PC-9 (cell line): ENCODE results near the gene MACROD2. TPM values are rescaled to one million over a fixed set of nuclear protein-coding genes. Genes with fewer than 3 reads are reported as not detected.

Source experiments
- BruUV-seq: library from RNA; stranded (reverse); fragments of 400-500 nt; replicated peaks from 2 replicates; lab custom pipeline; 2021; lab: Mats Ljungman, UMichigan
- CTCF ChIA-PET: fragments of 300-600 bp; sonication (Branson Sonifier 250); formaldehyde crosslinking; loops from one replicate; lab custom pipeline; 2022; ENCODE audit warnings: antibody characterized with exemption; lab: Charles Lee
- POLR2A ChIA-PET: fragments of 300-600 bp; sonication (Branson Sonifier 250); formaldehyde crosslinking; loops from one replicate; lab custom pipeline; 2022; ENCODE audit warnings: antibody characterized with exemption; ENCODE audit not compliant: unreplicated experiment; lab: Charles Lee
- DNase-seq, 2 experiments: peaks; one replicate each; pipeline versions ENCODE4 v3.0.0 to v3.0.0-alpha.2; 2015 to 2022; ENCODE audit warnings: mixed read lengths in 1 of 2
- H2AFZ ChIP-seq: fragments of 200-600 bp; sonication (generic); 2 replicates; pipeline ENCODE4 v1.8.1; 2017; ENCODE audit warnings: antibody characterized with exemption
- H3F3A ChIP-seq: fragments of 200-600 bp; sonication (generic); 2 replicates; pipeline ENCODE4 v1.8.1; 2017; ENCODE audit warnings: antibody characterized with exemption, mild to moderate bottlenecking, low read depth; ENCODE audit not compliant: insufficient read depth
- H3K27ac ChIP-seq: fragments of 200-600 bp; sonication (generic); 2 replicates; pipeline ENCODE4 v1.6.1; 2016; ENCODE audit warnings: mixed run types
- H3K27me3 ChIP-seq: fragments of 200-600 bp; sonication (generic); 2 replicates; pipeline ENCODE4 v1.6.1; 2016; ENCODE audit warnings: low read depth, mixed run types; ENCODE audit not compliant: insufficient read depth
- H3K36me3 ChIP-seq: fragments of 200-600 bp; sonication (generic); 2 replicates; pipeline ENCODE4 v1.6.1; 2016; ENCODE audit warnings: low read depth, mixed run types
- H3K4me1 ChIP-seq: fragments of 200-600 bp; sonication (generic); replicated peaks from 2 replicates; pipeline ENCODE4 v1.6.1; 2016; ENCODE audit warnings: mixed run types; ENCODE audit not compliant: insufficient read depth
- H3K4me2 ChIP-seq: fragments of 200-600 bp; sonication (generic); 2 replicates; pipeline ENCODE4 v1.6.1; 2017; ENCODE audit warnings: mixed run types
- H3K4me3 ChIP-seq: fragments of 200-600 bp; sonication (generic); 2 replicates; pipeline ENCODE4 v1.6.1; 2016; ENCODE audit warnings: mixed run types
- H3K79me2 ChIP-seq: fragments of 200-600 bp; sonication (generic); 2 replicates; pipeline ENCODE4 v1.6.1; 2017; ENCODE audit warnings: low read depth, mixed run types
- H3K9me2 ChIP-seq: fragments of 200-600 bp; sonication (generic); 2 replicates; pipeline ENCODE4 v1.8.1; 2017; ENCODE audit warnings: mild to moderate bottlenecking; ENCODE audit not compliant: insufficient read depth
- H3K9me3 ChIP-seq: fragments of 200-600 bp; sonication (generic); 2 replicates; pipeline ENCODE4 v1.8.1; 2016; ENCODE audit warnings: low read depth; ENCODE audit not compliant: insufficient read depth
- H4K20me1 ChIP-seq: fragments of 200-600 bp; sonication (generic); 2 replicates; pipeline ENCODE4 v1.8.1; 2017; ENCODE audit not compliant: insufficient read depth
- EZH2 ChIP-seq: fragments of 200-600 bp; sonication (generic); IDR thresholded peaks from 2 replicates; pipeline ENCODE4 v1.8.0; 2017; ENCODE audit warnings: antibody characterized with exemption, low read depth
- intact Hi-C: fragments of 100-400 bp; cut with micrococcal nuclease; formaldehyde crosslinking; loops from one replicate; pipeline ENCODE4 v1.10.0; 2022; ENCODE audit not compliant: unreplicated experiment
- total RNA-seq: library from RNA; stranded (reverse); gene quantifications from 2 replicates; pipeline ENCODE4 v1.2.3, GENCODE V29; 2021
- TF ChIP-seq, protein P1 (sequence below): fragments of 200-600 bp; sonication (generic); conservative IDR thresholded peaks from 2 replicates; pipeline ENCODE4 v1.6.1; 2017; ENCODE audit warnings: mixed run types, antibody characterized with exemption, mild to moderate bottlenecking, moderate library complexity

MACROD2 gene
- total RNA-seq, 1 experiment from 2014 or later, result 11.4 TPM

DNA sequence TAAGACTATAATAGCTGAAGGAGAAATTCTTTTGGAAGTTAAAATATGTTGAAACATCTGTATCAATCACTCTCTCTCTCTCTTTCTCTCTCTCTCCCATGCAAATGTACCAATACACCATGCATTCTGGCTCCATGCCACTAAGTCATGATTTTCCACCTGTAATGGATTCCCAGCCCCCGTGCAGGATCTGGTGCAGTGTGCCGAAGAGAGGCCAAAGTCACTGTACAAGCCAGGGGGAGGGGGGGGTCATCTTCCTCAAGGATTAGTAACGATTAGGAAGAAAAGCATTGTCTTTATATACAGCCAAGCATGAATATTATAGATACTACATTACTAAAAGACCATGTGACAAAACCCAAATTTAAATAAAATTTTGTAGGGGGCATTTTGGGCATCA lies 1852.8 kb downstream of the MACROD2 start:
- no peak overlapping the region for H3K27ac ChIP-seq
- POLR2A ChIA-PET, result no interaction called here
- H3K4me3 ChIP-seq, result no peak overlapping the region
- CTCF ChIA-PET, result no interaction called here
- H3K4me1 ChIP-seq, result no peaks in the 10 kb centered on the region
- no TSS peak for BruUV-seq
- no peaks in the 10 kb centered on the region for H3K79me2 ChIP-seq
- no peaks in the 10 kb centered on the region for H3K9me3 ChIP-seq
- no peak overlapping the region for H3K4me2 ChIP-seq
- H3K27me3 ChIP-seq, result no peaks in the 10 kb centered on the region
- no peaks in the 10 kb centered on the region for H3K9me2 ChIP-seq
- H4K20me1 ChIP-seq, result no peaks in the 10 kb centered on the region
- H3K36me3 ChIP-seq, result no peaks in the 10 kb centered on the region
- H2AFZ ChIP-seq, result no peak overlapping the region
- no peak for DNase-seq
- intact Hi-C loops, result no loop called here
- no peak for TF ChIP-seq EZH2
- no peaks in the 10 kb centered on the region for H3F3A ChIP-seq

DNA sequence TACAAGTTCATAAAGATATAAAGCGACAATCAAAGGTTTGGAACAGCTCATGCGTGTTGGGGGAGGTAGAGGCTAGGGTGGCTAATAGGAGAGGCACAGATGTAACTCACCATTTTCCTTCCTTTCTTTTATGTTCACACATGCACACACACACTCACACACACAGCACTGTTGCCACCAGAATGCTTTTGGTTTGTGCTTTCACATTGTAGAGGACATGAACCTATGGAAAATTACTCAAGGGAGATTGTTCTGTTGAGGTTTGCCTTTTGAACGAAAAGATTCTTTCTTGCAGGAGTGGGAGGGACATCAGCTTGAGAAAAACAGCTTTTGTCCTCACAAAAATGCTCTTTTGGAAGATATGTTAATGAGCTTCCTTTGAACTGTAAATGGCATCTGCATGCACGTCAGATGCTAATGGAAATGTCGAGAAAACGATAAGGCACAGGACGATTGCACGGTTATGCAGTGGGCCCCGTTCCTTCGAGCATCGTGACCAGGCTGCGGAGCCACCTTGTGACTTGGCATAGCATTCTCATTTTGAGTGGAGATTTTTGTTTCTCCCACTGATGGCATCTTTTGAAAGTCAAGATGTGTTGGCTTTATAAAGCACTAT lies 1853.8 kb downstream of the MACROD2 start:
- ChIA-PET POLR2A (no interaction called here), CTCF (no interaction called here)
- no TSS peak for BruUV-seq

DNA sequence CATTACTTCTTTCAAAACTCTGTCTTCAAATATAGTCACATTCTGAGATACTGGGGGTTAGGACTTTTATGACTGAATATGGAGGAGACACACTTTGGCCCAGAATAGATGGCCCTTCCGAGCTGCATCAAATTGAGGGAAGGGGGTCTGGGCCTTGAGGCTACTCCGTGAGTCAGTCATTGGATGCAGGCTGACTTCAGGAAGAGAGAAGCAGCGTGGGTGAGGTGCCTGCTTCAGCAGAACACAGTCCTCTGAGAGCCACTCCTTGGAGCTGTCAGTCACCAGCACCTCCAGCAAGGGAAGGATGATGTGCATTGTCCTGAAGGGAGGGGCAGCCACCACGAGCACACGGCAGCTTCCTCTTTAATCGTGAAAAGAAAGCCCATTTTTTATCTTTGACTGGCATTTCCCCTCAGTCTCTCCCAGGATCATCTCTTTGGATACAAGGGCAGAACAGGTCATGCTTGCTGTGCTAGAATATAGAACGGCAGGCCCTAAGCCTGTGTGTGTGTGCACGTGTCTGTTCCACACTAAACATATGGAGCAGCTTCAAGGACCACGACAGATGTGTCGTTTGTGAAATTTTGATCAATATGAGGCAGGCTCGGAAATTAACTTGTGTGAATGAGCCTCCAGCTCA lies 1856.4 kb downstream of the MACROD2 start:
- no peaks in the 10 kb centered on the region for H3K9me2 ChIP-seq
- no peak overlapping the region for H3K27ac ChIP-seq
- no TSS peak for BruUV-seq
- no peaks in the 10 kb centered on the region for H3K4me1 ChIP-seq
- no peaks in the 10 kb centered on the region for H4K20me1 ChIP-seq
- no peaks in the 10 kb centered on the region for H3K36me3 ChIP-seq
- DNase-seq, result no peak
- TF ChIP-seq EZH2, result no peak
- TF ChIP-seq, protein P1, sequence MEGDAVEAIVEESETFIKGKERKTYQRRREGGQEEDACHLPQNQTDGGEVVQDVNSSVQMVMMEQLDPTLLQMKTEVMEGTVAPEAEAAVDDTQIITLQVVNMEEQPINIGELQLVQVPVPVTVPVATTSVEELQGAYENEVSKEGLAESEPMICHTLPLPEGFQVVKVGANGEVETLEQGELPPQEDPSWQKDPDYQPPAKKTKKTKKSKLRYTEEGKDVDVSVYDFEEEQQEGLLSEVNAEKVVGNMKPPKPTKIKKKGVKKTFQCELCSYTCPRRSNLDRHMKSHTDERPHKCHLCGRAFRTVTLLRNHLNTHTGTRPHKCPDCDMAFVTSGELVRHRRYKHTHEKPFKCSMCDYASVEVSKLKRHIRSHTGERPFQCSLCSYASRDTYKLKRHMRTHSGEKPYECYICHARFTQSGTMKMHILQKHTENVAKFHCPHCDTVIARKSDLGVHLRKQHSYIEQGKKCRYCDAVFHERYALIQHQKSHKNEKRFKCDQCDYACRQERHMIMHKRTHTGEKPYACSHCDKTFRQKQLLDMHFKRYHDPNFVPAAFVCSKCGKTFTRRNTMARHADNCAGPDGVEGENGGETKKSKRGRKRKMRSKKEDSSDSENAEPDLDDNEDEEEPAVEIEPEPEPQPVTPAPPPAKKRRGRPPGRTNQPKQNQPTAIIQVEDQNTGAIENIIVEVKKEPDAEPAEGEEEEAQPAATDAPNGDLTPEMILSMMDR, result no peak
- intact Hi-C loops, result no loop called here
- ChIA-PET CTCF (no interaction called here), POLR2A (no interaction called here)
- H3F3A ChIP-seq, result no peaks in the 10 kb centered on the region
- H3K4me2 ChIP-seq, result no peak overlapping the region
- no peak overlapping the region for H2AFZ ChIP-seq
- H3K4me3 ChIP-seq, result no peak overlapping the region
- H3K9me3 ChIP-seq, result no peaks in the 10 kb centered on the region
- H3K79me2 ChIP-seq, result no peaks in the 10 kb centered on the region
- H3K27me3 ChIP-seq, result no peaks in the 10 kb centered on the region

More for the DNA sequence above, 1853.8 kb downstream of the MACROD2 start:
- H3K4me3 ChIP-seq, result no peak overlapping the region
- no peak overlapping the region for H3K4me2 ChIP-seq
- H3K9me2 ChIP-seq, result no peaks in the 10 kb centered on the region
- intact Hi-C loops, result no loop called here
- DNase-seq, result no peak
- H3K27me3 ChIP-seq, result no peaks in the 10 kb centered on the region
- no peaks in the 10 kb centered on the region for H3F3A ChIP-seq
- H3K4me1 ChIP-seq, result no peaks in the 10 kb centered on the region
- TF ChIP-seq, protein P1, result no peak
- H3K79me2 ChIP-seq, result no peaks in the 10 kb centered on the region
- no peaks in the 10 kb centered on the region for H4K20me1 ChIP-seq
- H3K9me3 ChIP-seq, result no peaks in the 10 kb centered on the region
- no peaks in the 10 kb centered on the region for H3K36me3 ChIP-seq
- H2AFZ ChIP-seq, result no peak overlapping the region
- no peak overlapping the region for H3K27ac ChIP-seq
